ENCODE results near the gene COL4A5.
A peak's percentile ranks its signal among the peaks of the same experiment; 100 is the strongest.
"Not testable (repeated sequence)": the region's sequence is repeated elsewhere in the genome, so short reads cannot be mapped to it uniquely, and the experiment has no call there.

COL4A5 gene

DNA sequence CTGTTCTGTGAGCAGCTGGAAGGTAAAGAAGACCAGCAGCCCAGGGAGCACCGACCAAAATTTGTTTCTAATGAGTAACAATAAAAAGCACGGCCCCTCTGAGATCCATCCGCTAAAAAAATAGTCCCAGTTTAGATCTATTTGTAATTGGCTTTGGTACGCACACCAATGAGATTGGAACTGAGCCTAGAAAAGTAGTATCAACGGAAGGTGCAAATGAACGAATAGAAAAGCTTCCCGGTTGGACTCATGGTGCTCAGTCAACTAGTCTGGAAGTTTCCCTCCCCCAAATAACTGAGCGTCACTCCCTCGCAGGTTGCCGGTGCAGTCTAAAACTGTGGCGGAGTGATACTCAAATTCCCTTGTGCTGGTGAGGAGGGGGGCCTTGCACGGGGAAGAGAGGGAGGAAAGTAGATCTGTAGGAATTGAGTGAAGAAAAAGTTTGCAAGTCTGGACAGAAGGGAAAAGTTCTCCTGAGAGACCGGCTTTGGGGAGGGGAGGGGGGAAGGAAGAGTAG, at the start of gene COL4A5:
COL4A5 (plus strand) TSS at position 413 of the 517 bp plus-strand sequence. CDS start 288 bp downstream, outside the sequence.
- TF ChIP-seq ZNF274 (IDR thresholded peaks at IDR 0.05; ENCODE audit: low read depth, low read length): no peak
- peak within 1 kb of the TSS; percentile 38 for H3K4me3 ChIP-seq (ENCODE audit: low read length)

DNA sequence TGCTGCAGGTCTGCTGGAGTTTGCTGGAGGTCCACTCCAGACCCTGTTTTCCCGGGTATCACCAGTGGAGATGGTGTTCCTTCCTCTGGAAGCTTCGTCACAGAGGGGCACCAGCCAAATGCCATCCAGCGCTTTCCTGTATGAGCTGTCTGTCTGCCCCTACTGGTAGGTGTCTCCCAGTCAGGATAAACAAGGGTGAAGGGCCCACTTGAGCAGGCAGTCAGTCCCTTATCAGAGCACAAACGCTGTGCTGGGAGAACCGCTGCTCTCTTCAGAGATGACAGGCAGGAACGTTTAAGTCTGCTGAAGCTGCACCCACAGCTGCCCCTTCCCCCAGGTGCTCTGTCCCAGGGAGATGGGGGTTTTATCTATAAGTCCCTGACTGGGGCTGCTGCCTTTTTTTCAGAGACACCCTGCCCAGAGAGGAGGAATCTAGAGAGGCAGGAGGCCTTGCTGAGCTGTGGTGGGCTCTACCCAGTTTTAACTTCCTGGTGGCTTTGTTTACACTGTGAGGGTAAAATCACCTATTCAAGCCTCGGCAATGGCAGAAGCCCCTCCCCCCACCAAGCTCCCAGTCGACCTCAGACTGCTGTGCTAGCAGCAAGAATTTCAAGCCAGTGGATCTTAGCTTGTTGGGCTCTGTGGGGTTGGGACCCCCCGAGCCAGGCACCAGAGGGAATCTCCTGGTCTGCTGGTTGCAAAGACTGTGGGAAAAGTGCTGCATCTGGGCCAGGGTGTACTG, 48.5 kb upstream of the COL4A5 start:
- H3K4me3 ChIP-seq (ENCODE audit: low read length): not testable (repeated sequence)

DNA sequence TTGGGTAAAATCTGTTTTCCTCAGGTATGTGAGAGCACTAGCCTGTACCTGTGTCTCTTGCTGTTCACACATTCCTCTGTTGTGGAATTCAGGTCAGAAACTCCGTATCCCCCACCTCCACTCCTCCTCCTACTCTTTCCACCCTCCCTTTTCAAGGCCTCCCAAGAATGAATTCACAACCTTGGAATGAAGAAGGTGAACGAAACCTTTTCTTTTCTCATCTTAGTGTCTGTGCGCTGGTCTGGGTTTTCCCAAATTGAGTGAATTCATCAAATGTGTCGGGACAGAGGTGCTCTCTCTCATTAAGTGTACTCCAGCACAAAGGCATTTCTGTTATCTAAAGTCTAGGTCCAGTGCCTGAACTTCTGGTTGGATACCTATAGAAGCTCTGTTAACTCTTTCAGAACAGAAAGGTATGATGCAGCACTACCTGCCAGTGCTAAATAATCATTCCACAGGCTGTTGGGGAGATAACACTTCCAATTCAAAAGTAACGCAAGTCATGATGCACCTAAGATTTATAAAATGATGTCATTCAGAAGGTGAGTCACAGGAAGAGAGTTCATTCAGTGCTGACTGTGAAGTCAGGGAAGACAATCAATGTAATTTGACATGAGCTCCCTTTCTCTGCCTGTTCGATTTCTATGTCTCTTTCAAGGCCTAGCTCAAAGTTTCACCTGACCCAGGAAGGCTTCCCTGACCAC, 43.3 kb upstream of the COL4A5 start:
- TF ChIP-seq ZNF274 (IDR thresholded peaks at IDR 0.05; ENCODE audit: low read depth, low read length): no peak
- no peak overlapping the region for H3K4me3 ChIP-seq (ENCODE audit: low read length)

DNA sequence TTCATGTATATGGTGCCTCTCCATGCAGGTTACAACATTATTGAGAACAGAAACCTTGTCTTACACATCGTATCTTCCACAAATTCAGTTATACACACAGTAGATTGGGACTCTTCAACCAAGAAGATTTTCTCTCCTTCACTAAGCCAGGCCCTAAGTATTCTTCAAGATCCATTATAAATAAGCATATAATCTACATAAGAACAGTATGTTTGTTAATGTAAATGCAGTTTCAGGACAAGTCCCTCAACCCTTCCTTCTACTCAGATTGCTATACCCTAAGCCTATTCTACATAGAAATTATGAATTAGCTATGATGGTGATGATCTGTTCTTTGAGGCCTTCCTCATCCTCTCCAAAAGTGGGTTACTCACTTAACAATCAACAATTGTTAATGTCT, 42.7 kb upstream of the COL4A5 start:
- H3K4me3 ChIP-seq (ENCODE audit: low read length): no peak overlapping the region
- no peak for TF ChIP-seq ZNF274 (IDR thresholded peaks at IDR 0.05; ENCODE audit: low read depth, low read length)

DNA sequence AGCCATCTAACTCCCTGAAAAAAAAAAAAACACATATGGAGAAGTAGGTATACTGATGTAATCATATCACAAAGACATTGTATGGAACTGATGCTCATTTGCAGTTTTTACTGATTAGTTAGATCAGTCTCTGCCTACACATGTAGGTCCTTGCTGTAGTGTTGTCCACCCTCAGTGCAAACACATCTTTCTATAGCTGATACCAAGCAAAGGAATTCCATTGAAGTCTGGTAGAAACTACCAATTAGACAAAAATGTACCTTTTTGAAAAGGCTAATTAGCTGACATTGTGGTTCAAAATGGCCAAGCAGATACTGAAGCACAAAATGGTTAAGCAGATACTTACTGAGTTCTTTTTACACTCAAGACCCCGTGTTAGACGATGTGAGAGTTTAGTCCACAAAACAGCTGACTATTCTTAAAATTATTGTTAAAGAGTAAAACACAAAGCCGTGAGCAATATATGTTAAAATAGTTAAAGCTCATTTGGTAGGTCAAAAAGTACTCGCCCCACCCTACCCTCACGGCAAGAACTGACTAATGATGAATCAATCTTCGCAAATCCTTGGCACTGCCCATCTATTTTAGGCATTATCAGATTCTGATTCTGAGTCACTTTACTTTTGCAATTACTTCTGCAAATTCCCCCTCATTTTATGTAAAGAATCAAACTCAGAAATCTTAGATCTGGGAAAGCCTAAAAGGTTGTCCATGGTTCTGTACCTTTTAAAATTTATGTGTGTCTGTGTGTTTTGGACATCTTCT, 41.8 kb upstream of the COL4A5 start:
- no peak overlapping the region for H3K4me3 ChIP-seq (ENCODE audit: low read length)
- no peak for TF ChIP-seq ZNF274 (IDR thresholded peaks at IDR 0.05; ENCODE audit: low read depth, low read length)

DNA sequence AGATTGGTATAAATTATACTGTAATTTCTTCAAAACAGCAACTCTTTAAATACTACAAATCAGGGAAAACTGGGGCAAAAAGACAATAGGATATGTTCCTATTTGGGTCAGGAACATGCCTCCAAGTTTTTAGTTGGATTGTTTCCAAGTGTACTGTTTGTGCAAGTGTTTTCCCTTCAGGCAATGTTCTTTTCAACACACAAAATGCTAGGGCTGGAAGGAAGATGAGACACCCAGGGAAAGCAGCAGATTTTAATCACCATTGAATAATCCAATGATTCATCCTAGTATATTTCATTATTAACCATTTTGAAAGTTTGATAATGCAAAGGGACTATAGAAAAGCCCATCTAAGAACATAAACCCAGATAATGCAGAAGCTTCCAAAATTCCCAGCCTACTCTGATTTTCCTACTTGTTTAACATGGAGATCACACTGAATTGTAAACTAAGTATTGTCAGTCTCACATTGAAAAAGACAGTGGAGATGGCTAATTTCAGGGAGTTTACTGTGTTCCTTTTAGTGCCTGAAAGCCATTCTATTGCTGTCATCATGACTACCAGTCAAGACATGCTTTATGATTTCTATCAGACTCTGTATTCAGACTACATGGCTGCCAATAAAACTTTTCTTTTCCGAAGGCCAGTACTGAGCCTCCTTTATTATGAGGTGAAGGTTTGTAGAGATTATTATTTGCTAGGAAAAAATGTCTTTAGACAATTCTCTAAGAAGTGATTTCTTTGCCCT, 40.0 kb upstream of the COL4A5 start:
- H3K4me3 ChIP-seq (ENCODE audit: low read length): no peak overlapping the region
- no peak for TF ChIP-seq ZNF274 (IDR thresholded peaks at IDR 0.05; ENCODE audit: low read depth, low read length)

DNA sequence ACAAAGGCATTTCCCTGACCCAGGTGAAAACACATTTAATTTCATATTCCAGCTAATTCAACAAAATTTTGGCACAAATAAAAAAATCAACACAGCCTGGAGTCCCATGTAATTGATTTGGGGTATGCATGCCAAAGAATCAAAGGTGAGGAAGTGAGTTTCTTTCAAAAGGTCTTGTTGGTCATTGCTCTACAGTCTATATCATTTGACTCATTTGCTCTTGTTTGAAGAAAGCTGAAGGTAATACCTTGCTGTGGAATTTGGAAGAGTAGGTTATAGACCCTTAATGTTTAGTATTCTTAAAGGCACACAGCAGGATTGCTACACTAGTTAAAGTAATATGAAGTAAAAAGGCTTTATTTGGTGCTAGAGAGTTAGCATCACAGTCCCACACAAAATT, 26.9 kb upstream of the COL4A5 start:
- no peak for TF ChIP-seq ZNF274 (IDR thresholded peaks at IDR 0.05; ENCODE audit: low read depth, low read length)

DNA sequence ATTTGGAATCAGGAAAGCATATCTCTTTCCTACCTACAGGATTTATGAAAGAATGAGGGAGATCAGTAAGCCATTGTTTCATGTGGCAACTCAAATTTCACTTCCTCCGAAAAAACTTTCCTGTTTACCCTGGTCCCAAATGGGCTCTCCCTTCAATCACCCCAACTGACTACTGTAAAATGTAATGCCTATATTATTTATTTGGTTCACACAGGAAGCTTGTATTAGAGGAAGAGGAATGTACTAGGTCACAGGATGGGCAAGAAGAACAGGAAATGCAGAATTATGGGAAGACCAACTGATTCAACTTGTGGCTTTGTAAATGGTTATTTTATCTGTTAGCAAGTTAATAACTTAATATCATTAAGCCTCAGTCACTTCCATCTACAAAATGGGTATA, 24.5 kb upstream of the COL4A5 start:
- no peak for TF ChIP-seq ZNF274 (IDR thresholded peaks at IDR 0.05; ENCODE audit: low read depth, low read length)
- no peak overlapping the region for H3K4me3 ChIP-seq (ENCODE audit: low read length)

More for the DNA sequence above, 26.9 kb upstream of the COL4A5 start:
- H3K4me3 ChIP-seq (ENCODE audit: low read length): no peak overlapping the region

DNA sequence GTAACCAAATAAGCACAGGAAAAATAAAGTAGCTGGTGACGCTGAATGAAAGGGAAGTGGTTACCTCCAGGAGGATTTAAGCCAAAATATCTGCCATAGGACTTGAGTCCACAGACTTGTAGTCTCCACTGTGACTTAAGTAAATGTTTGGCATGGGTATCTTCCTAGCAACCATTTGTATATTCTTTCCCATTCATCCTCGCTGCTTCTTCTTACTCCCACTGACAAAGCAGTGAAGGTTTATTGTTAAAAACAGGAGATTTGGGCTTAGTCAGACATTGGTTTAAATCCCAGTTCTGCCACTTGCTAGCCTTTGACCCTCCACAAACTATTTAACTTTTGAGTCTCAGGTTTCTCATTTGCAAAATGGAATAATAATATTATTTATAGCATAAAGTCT, 23.7 kb upstream of the COL4A5 start:
- TF ChIP-seq ZNF274 (IDR thresholded peaks at IDR 0.05; ENCODE audit: low read depth, low read length): no peak
- no peak overlapping the region for H3K4me3 ChIP-seq (ENCODE audit: low read length)

DNA sequence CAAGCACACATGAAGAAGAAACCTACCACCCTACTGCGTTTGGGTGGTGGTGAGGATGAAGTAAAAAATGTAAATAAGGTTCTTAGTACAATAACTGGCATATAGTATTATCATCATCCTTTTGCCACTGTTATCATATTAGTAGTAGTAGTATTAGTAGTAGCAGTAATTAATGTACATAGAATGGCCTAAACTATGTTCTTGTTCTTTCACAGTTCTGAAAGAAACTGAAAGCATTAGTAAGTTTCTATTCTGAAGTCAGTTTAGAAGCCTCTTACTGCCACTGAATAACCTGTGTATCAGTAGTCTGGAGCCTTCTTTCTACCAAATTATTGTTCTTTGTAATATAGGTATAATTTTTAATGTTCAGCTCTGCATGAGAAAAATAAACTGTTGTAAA, 22.4 kb upstream of the COL4A5 start:
- TF ChIP-seq ZNF274 (IDR thresholded peaks at IDR 0.05; ENCODE audit: low read depth, low read length): no peak
- H3K4me3 ChIP-seq (ENCODE audit: low read length): no peak overlapping the region

DNA sequence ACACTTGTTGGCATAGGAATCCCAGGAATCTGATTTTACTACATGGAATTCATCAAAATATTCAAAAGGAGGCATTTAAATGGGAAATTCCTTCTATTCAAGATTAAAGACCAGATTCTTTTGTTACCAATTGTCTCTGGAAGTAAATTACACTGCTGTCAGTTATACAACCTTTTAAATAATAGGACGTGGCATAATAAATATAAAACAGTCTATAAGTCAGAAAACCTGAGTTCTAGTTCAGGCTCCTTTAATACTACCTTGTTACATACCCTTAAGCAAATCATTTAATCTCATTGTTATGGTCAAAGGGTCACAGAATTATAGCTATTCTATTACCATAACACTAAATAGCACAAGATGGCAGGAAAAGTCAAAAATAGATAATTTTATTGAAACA, 20.2 kb upstream of the COL4A5 start:
- TF ChIP-seq ZNF274 (IDR thresholded peaks at IDR 0.05; ENCODE audit: low read depth, low read length): no peak
- no peak overlapping the region for H3K4me3 ChIP-seq (ENCODE audit: low read length)

DNA sequence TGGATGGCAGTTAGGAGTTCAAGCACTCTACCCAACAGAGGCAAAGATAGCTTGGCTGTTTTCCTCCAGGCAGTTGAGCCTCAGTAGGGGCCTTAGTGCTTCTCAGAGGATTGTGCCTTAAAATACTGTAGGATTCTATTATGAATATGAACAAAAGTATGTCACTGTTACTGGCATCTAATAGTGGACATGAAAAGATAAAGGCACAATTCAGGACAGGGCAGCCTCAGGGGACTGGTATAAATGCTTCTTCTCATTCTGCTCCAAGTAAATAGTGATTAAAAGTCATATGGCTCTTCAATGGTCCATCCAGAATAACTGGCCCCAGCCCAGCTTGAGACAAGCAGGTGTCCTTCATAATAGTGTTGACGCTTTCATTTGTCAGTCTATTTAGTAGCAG, 19.2 kb upstream of the COL4A5 start:
- no peak for TF ChIP-seq ZNF274 (IDR thresholded peaks at IDR 0.05; ENCODE audit: low read depth, low read length)
- no peak overlapping the region for H3K4me3 ChIP-seq (ENCODE audit: low read length)

DNA sequence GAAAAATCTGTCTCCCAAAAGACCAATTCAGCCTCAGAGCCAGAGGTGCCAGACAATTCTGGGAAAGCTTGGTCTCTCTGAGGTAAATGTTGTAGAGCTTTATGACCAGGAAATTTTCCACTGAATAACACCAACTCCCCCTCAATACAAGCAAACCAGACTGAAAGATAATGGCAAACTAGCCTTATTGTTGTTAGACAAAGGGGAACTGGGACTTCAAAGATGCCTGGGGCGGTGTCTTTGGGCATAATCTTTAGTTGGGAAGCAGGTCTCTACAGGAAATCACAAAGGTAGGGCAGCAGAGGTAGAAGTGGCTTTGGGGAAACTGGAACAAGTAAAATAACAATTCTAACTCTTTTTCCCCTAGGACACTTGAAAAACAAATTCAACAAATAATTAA, 13.4 kb upstream of the COL4A5 start:
- no peak overlapping the region for H3K4me3 ChIP-seq (ENCODE audit: low read length)
- TF ChIP-seq ZNF274 (IDR thresholded peaks at IDR 0.05; ENCODE audit: low read depth, low read length): no peak

DNA sequence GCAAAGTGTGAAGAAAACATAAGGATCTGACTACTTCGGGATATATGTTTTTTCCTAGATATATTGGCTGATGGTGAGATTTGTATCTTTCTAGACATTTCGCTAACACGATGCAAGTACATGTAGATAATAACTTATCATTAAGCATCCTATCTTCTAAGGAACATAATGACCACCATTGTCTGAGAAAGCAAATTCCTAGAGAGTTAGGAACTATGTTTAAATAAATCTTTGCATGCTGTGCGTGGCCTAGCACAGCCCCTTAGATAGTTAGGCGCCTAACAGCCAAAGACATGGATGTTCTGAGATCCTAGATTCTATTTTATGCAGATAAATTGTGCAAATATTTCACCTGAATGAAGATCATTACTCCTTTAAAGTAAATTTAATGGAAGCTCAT, 4.4 kb upstream of the COL4A5 start:
- H3K4me3 ChIP-seq (ENCODE audit: low read length): no peak overlapping the region
- TF ChIP-seq ZNF274 (IDR thresholded peaks at IDR 0.05; ENCODE audit: low read depth, low read length): no peak
